GM18505 (cell line): Measurements from ENCODE around the gene CLEC17A.

Source experiments
- ATAC-seq: cut with Tn5 transposase; IDR thresholded peaks from one replicate; pipeline ENCODE4 v1.9.1; 2021; ENCODE audit not compliant: unreplicated experiment
- POLR2A ChIP-seq: IDR thresholded peaks from 4 replicates; pipeline ENCODE4 v1.6.1; 2011; ENCODE audit warnings: borderline replicate concordance; ENCODE audit not compliant: insufficient read depth, insufficient read length; ENCODE audit errors: extremely low read depth

CLEC17A gene

DNA sequence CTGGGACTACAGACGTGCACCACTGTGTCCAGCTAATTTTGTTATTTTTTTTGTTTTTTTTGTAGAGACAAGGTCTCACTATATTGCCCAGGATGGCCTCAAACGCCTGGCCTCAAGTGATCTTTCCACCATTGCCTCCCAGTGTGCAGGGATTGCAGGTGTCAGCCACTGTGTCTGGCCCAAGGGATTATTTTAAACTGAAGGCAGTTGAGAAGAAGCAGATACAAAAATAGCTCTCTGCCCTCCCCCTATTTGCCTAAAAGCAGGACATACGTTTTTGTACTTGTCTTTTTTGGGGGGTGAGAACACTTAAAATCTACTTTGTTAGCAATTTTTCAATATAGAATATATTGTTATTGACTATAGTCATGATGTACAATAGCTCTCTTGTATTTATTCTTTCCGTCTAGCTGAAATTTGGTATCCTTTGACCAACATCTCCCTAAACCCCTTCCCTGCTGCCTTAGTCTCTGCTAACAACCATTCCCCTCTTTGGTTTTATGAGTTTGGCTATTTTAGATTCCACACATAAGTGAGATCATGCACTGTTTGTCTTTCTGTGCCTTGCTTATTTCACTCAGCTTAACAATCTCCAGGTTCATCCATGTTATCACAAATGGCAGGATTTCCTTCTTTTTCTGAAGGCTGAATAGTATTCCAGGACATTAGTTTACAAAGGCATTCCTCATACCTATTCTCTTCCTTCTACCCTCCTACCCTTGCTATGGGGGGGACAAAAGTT, 56.8 kb downstream of the CLEC17A start:
- TF ChIP-seq POLR2A: no peak
- no peak for ATAC-seq

DNA sequence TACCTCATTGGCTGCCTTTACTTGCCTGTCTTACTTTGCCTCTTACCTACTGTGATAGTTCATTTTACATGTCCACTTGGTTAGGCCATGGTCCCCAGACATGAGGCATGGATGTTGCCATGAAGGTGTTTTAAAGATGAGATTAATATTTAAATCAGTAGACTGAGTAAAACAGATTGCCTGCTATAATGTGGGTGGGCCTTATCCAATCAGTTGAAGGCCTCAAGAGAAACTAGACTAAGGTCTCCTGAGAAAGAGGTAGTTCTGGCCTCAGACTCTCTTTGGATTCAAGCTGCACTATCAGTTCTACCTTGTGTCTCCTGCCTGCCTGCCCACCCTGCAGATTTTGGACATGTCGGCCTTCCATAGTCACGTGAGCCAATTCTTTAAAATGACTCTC, 65.6 kb downstream of the CLEC17A start:
- TF ChIP-seq POLR2A: no peak
- no peak for ATAC-seq

DNA sequence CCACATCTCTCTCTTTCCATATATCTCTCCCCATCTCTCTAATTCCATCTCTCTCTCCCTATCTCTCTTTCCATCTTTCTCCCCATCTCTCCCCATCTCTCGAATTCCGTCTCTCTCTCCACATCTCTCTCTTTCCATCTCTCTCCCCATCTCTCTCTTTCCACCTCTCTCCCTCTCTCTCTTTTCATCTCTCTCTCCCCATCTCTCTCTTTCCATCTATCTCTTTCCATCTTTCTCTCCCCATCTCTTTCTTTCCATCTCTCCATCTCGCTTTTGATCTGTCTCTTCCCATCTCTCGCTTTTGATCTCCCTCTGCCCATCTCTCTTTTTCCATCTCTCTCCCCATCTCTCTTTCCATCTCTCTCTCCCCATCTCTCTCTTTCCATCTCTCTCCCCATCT, 66.1 kb downstream of the CLEC17A start:
- TF ChIP-seq POLR2A: no peak
- ATAC-seq: no peak

DNA sequence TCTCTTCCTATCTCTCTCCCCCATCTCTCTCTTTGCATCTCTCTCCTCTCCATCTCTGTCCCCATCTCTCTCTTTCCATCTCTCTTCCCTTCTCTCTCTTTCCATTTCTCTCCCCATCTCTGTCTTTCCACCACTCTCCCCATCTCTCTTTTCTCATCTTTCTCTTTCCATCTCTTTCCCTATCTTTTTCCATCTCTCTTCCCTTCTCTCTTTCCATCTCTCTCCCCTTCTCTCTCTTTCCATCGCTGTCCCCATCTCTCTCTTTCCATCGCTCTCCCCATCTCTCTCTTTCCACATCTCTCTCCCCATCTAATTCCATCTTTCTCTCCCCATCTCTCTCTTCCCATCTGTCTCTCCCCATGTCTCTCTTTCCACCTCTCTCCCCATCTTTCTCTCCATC, 67.3 kb downstream of the CLEC17A start:
- no peak for ATAC-seq
- TF ChIP-seq POLR2A: no peak

DNA sequence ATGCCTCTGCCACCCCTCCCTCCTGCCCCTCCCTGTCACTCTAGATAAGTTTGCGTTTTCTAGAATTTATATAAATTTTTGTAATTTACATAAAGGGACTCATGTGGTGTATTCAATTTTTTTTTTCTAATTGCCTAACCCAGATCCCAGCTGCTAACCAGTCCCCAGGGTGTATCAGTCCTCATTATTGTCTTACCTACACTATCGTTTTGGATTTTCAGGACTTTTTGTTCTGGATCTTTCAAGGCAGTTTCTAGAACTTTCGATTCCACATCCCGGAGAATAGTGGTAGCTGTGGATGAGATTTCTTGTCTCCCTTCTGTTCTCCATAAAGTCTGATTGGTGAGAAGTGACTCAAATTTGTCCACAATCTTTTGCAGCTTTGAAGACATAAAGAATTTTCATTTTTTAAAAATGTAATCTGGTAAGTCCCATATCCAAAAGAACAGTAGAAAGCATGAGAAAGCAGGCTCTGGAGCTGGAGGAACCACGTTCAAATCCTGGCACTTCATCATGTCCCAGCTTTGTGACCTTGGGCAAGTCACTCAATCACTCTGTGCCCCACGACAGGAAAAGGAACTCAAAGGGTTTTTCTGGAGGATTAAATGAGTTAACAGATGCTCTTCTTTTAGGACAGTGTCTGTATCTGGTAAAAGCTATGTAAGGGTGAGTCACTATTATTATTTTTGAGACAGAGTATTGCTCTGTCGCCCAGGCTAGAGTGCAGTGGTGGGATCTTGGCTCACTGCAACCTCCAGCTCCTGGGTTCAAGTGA, 72.1 kb downstream of the CLEC17A start:
- TF ChIP-seq POLR2A: no peak

DNA sequence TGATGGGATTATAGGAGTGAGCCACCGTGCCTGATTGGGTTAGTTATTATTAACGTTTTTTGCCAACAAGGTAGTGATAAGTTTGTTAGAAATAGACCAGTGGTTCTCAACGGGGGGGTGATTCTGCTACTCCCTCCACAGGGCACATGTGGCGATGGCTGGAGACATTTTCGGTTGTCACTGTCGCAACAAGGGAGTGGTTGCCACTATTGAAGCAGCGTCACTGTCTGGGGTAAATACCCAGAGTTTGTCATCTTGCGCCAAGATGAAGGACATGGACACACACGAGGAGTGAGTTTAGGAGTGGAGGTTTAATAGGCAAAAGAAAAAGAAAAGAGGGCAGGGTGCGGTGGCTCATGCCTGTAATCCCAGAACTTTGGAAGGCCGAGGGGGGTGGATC, 72.8 kb downstream of the CLEC17A start:
- no peak for ATAC-seq
- no peak for TF ChIP-seq POLR2A

More for the DNA sequence above, 72.1 kb downstream of the CLEC17A start:
- ATAC-seq: no peak

DNA sequence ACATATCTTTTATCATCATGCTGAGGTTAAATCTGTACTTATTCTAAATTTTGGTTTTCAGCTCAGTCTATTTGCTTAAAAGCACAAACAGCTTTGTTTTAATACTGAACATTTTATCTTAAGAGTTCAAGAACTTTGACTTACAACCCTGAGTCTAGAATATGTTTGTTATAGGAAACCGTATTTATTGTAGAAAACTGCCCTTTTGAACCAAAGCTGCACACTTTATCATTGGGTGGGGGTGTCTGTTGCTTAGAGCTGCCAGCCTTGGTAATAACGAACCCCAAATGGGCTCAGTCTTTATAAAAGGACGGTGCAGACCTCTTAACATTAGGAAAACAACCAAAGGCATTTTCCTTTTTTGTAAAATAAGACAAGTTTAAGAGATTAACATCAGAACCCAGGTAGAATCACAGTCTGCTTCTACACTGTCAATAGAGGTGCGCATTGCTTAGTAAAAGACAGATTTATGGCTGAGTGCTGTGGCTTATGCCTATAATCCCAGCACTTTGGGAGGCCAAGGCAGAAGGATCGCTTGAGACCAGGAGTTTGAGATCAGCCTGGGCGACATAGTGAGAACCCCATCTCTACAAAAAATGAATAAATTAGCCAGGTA, 77.1 kb downstream of the CLEC17A start:
- no peak for TF ChIP-seq POLR2A
- no peak for ATAC-seq

DNA sequence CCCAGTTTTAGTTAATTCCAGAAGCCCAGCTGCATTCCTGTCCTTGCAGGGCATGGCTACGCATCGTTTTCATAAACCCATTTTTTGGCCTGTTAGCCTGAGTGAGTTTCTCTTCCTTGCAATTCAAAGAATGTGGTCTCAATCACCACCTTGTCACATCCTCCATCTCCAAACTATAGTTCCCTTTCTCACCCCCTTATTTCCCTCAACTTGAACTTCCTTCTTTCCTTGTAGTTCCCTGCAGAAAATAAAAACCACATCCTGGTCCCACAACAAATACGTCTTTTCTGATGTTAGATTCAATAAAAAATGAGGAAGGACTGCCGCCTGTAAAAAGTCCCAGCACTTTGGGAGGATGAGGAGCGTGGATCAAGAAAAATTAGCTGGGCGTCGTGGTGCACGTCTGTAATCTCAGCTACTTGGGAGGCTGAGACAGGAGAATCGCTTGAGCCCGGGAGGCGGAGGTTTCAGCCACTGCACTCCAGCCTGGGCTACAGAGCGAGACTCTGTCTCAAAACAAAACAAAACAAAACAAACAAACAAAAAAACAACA, 78.6 kb downstream of the CLEC17A start:
- no peak for ATAC-seq
- no peak for TF ChIP-seq POLR2A
